A549 (cell line): ENCODE measurements around the gene SHD. TPM values are rescaled to one million over a fixed set of nuclear protein-coding genes. Genes with fewer than 3 reads are reported as not detected.

Source experiments
- ATAC-seq, 2 experiments: fragments of 200-7000 bp in 1 of 2; fragments of >200 bp in 1 of 2; cut with Nextera tagmentation in 1 of 2; cut with Tn5 transposase in 1 of 2; 3 replicates each; pipeline versions ENCODE4 v1.8.0 to v1.9.1; 2018 to 2020; ENCODE audit warnings: mild to moderate bottlenecking in 1 of 2, moderate library complexity in 1 of 2
- CTCF ChIA-PET: fragments of 300-600 bp; sonication (Branson Sonifier 250); formaldehyde crosslinking; extraction: SDS; loops from one replicate; lab custom pipeline; 2021; ENCODE audit warnings: antibody characterized with exemption, inconsistent platforms; lab: Yijun Ruan, JAX
- POLR2A ChIA-PET: fragments of 350-600 bp; formaldehyde crosslinking; extraction: SDS; loops from one replicate; lab custom pipeline; 2021; ENCODE audit warnings: antibody characterized with exemption, inconsistent platforms; lab: Yijun Ruan, JAX
- DNase-seq, 2 experiments: peaks; one replicate each; pipeline versions ENCODE4 v3.0.0 to v3.0.0-alpha.2; 2011 to 2016; ENCODE audit warnings: low read depth in 1 of 2, low spot score in 1 of 2
- FAIRE-seq: peaks from 2 replicates; lab custom pipeline; 2011; peaks lifted over from hg19 to GRCh38; lab: Jason Lieb, UNC
- H3K27ac ChIP-seq, 2 experiments: fragments of >200 bp; sonication (Bioruptor Twin); formaldehyde crosslinking; 3 replicates each; pipeline ENCODE4 v1.5.1; 2016 to 2017
- H3K4me1 ChIP-seq: fragments of >200 bp; sonication (Bioruptor Twin); formaldehyde crosslinking; 3 replicates; pipeline ENCODE4 v1.6.1; 2016
- H3K4me2 ChIP-seq: fragments of >200 bp; sonication (Bioruptor Twin); formaldehyde crosslinking; 3 replicates; pipeline ENCODE4 v1.6.1; 2016
- H3K4me3 ChIP-seq: fragments of >200 bp; sonication (Bioruptor Twin); formaldehyde crosslinking; 3 replicates; pipeline ENCODE4 v1.5.1; 2016
- H3K9me3 ChIP-seq: fragments of >200 bp; sonication (Bioruptor Twin); formaldehyde crosslinking; 3 replicates; pipeline ENCODE4 v1.6.1; 2016
- BCL3 ChIP-seq: fragments of >200 bp; sonication (Bioruptor Twin); formaldehyde crosslinking; IDR thresholded peaks from 3 replicates; pipeline ENCODE4 v1.6.1; 2016
- CHD2 ChIP-seq: fragments of 150-350 bp; IDR thresholded peaks from 2 replicates; pipeline ENCODE4 v1.6.1; 2014; ENCODE audit warnings: low read length; ENCODE audit not compliant: partially characterized antibody
- CHD4 ChIP-seq: fragments of 200-600 bp; sonication (generic); IDR thresholded peaks from 2 replicates; pipeline ENCODE4 v1.6.1; 2016; ENCODE audit warnings: antibody characterized with exemption, mild to moderate bottlenecking, borderline replicate concordance
- CTCF ChIP-seq: fragments of >200 bp; sonication (Bioruptor Twin); formaldehyde crosslinking; IDR thresholded peaks from 3 replicates; pipeline ENCODE4 v1.5.1; 2016
- EHF ChIP-seq: fragments of 250-450 bp; sonication (Bioruptor Pico); IDR thresholded peaks from 2 replicates; pipeline ENCODE4 v1.5.0; 2020; ENCODE audit warnings: mild to moderate bottlenecking
- ELK1 ChIP-seq: fragments of 150-350 bp; IDR thresholded peaks from 2 replicates; pipeline ENCODE4 v1.6.1; 2014; ENCODE audit warnings: low read depth, mild to moderate bottlenecking, low read length
- ESRRA ChIP-seq: fragments of 150-350 bp; IDR thresholded peaks from 2 replicates; pipeline ENCODE4 v1.6.1; 2014; ENCODE audit warnings: mild to moderate bottlenecking, low read length, borderline replicate concordance
- GATA3 ChIP-seq: IDR thresholded peaks from 2 replicates; pipeline ENCODE4 v1.6.1; 2012; ENCODE audit warnings: borderline replicate concordance
- HDAC2 ChIP-seq: fragments of 200-600 bp; sonication (generic); IDR thresholded peaks from 2 replicates; pipeline ENCODE4 v1.6.1; 2016
- HES2 ChIP-seq: fragments of >200 bp; sonication (Bioruptor Twin); formaldehyde crosslinking; IDR thresholded peaks from 2 replicates; pipeline ENCODE4 v1.6.1; 2016
- HMGXB4 ChIP-seq: fragments of 250-450 bp; sonication (Bioruptor Pico); IDR thresholded peaks from 2 replicates; pipeline ENCODE4 v1.5.0; 2021; ENCODE audit warnings: mild to moderate bottlenecking, moderate library complexity, borderline replicate concordance
- HOXA7 ChIP-seq: fragments of 250-450 bp; sonication (Bioruptor Pico); IDR thresholded peaks from 2 replicates; pipeline ENCODE4 v1.5.0; 2020; ENCODE audit warnings: mild to moderate bottlenecking, moderate library complexity
- JUN ChIP-seq, 2 experiments: fragments of >200 bp; sonication (Bioruptor Twin); formaldehyde crosslinking; IDR thresholded peaks; 2 replicates in 1 of 2; 3 replicates in 1 of 2; pipeline ENCODE4 v1.6.1; 2016 to 2017
- MAZ ChIP-seq: fragments of 150-350 bp; IDR thresholded peaks from 2 replicates; pipeline ENCODE4 v1.6.1; 2014; ENCODE audit warnings: antibody characterized with exemption, low read depth, low read length, borderline replicate concordance
- MYC ChIP-seq: IDR thresholded peaks from 2 replicates; pipeline ENCODE4 v1.6.1; 2012; ENCODE audit warnings: mild to moderate bottlenecking, inconsistent platforms, low read length, improper control_type of control experiment, borderline replicate concordance
- PHF8 ChIP-seq: fragments of 200-600 bp; sonication (generic); IDR thresholded peaks from 2 replicates; pipeline ENCODE4 v1.6.1; 2016; ENCODE audit warnings: low read depth, mild to moderate bottlenecking, antibody characterized with exemption, moderate library complexity, borderline replicate concordance
- POLR2AphosphoS2 ChIP-seq: conservative IDR thresholded peaks from 2 replicates; pipeline ENCODE4 v1.6.1; 2012; ENCODE audit warnings: low read length, improper control_type of control experiment, inconsistent platforms
- RAD21 ChIP-seq, 2 experiments: fragments of >200 bp in 1 of 2; sonication (Bioruptor Twin) in 1 of 2; formaldehyde crosslinking in 1 of 2; IDR thresholded peaks in 1 of 2; conservative IDR thresholded peaks in 1 of 2; 2 replicates in 1 of 2; 3 replicates in 1 of 2; pipeline ENCODE4 v1.6.1; 2012 to 2018; ENCODE audit warnings: inconsistent platforms in 1 of 2
- RARB ChIP-seq: fragments of 250-450 bp; sonication (Bioruptor Pico); IDR thresholded peaks from 2 replicates; pipeline ENCODE4 v1.8.0; 2021; ENCODE audit warnings: mild to moderate bottlenecking, moderate library complexity
- SREBF2 ChIP-seq: fragments of 450-650 bp; IDR thresholded peaks from 2 replicates; pipeline ENCODE4 v1.6.1; 2014; ENCODE audit warnings: mild to moderate bottlenecking, moderate library complexity
- TFCP2L1 ChIP-seq: fragments of 250-450 bp; sonication (Bioruptor Pico); IDR thresholded peaks from 2 replicates; pipeline ENCODE4 v1.5.0; 2021; ENCODE audit warnings: mild to moderate bottlenecking
- USF2 ChIP-seq: fragments of 450-650 bp; IDR thresholded peaks from 2 replicates; pipeline ENCODE4 v1.6.1; 2014; ENCODE audit warnings: antibody characterized with exemption
- WGBS: methylation state at CpG from one replicate; pipeline ENCODE4 v1.1.6; 2017; ENCODE audit errors: missing lambda C conversion rate; 5-methylcytosine and 5-hydroxymethylcytosine counted together
- polyA plus RNA-seq, 4 experiments: library from polyadenylated mRNA; depleted of rRNA in 3 of 4; stranded (reverse); fragments of >200 nt; fragmentation: RNase III in 1 of 4; extraction: RNeasy Plus Mini Kit Qiagen cat#74134 plus additional on column Dnase treatment in 1 of 4; gene quantifications; 2 replicates in 3 of 4; 3 replicates in 1 of 4; pipeline ENCODE4 v1.2.3, GENCODE V29; 2011 to 2017

The SHD gene
- polyA plus RNA-seq, 2 of the 4 experiments (the other 2 are of a cell fraction): 0.08 TPM; not detected in 1

GRCh38 chr19:4264812-4265211 is 14.3 kb upstream of the SHD start:
- ChIA-PET CTCF (no interaction called here), POLR2A (no interaction called here)
- H3K9me3 ChIP-seq: no peaks in the 10 kb centered on the region

GRCh38 chr19:4266253-4267000 is 12.6 kb upstream of the SHD start:
- H3K4me1 ChIP-seq: no peaks in the 10 kb centered on the region
- WGBS: 88% methylated on average over 17 of the region's 18 CpGs
- POLR2A ChIA-PET: no interaction called here
- H3K27ac ChIP-seq: no peak overlapping the region
- FAIRE-seq (no peak), ATAC-seq (no peak), DNase-seq (no peak)
- CTCF ChIA-PET: interaction anchor here (0.5 to 5.5 kb wide), 18 partner anchors 8 to 259 kb away, joined by 3 to 47 read pairs (median 6); partner anchors contain the start of gene SH3GL1
- H3K9me3 ChIP-seq: no peaks in the 10 kb centered on the region
- no peak for TF ChIP-seq RARB
- no peak for TF ChIP-seq TFCP2L1 (CRISPR knock-in tag)
- no peak for TF ChIP-seq HOXA7 (CRISPR knock-in tag)
- TF ChIP-seq ELK1: no peak
- no peak for TF ChIP-seq CHD4
- no peak overlapping the region for H3K4me3 ChIP-seq
- no peak overlapping the region for H3K4me2 ChIP-seq

More at GRCh38 chr19:4264812-4265211, 14.3 kb upstream of the SHD start:
- TF ChIP-seq MYC: no peak
- no peak for TF ChIP-seq BCL3
- no peak for TF ChIP-seq CHD2
- TF ChIP-seq ESRRA: no peak
- TF ChIP-seq JUN (IDR thresholded peaks at IDR 0.05): no peak
- TF ChIP-seq HMGXB4 (CRISPR knock-in tag): no peak
- TF ChIP-seq SREBF2: no peak
- no peak for TF ChIP-seq GATA3
- TF ChIP-seq MAZ: no peak
- Histone ChIP-seq H3K4me1 (no peaks in the 10 kb centered on the region), H3K27ac (no peak overlapping the region), H3K4me3 (no peak overlapping the region), H3K4me2 (no peak overlapping the region)
- DNase-seq: no peak
- no peak for ATAC-seq
- FAIRE-seq: no peak
- 95% methylated on average over 4 of the region's 4 CpGs for WGBS

- POLR2A ChIA-PET: no interaction called here
- DNase-seq: peak; percentile 61 to 82
- 35% methylated on average over 9 of the region's 21 CpGs for WGBS
- peak; percentile 67 to 70 for TF ChIP-seq RAD21 (conservative IDR thresholded peaks at IDR 0.05 in 1 of 2, IDR thresholded peaks at IDR 0.05 in 1 of 2)
- TF ChIP-seq HES2: no peak
- TF ChIP-seq EHF: no peak
- TF ChIP-seq ESRRA: no peak
- no peak for TF ChIP-seq USF2
- no peak for TF ChIP-seq HDAC2
- TF ChIP-seq MYC: no peak
- TF ChIP-seq PHF8: no peak
- TF ChIP-seq POLR2AphosphoS2: no peak
- peak; percentile 50 for TF ChIP-seq CTCF
Observed at GRCh38 chr19:4267101-4267900, 11.8 kb upstream of the SHD start.

More at GRCh38 chr19:4267101-4267900, 11.8 kb upstream of the SHD start:
- Histone ChIP-seq H3K27ac (no peak overlapping the region), H3K4me1 (no peaks in the 10 kb centered on the region), H3K9me3 (no peaks in the 10 kb centered on the region), H3K4me3 (no peak overlapping the region), H3K4me2 (no peak overlapping the region)
- CTCF ChIA-PET: interaction anchor here (0.5 to 5.5 kb wide), 25 partner anchors 9 to 258 kb away, joined by 3 to 47 read pairs (median 5); partner anchors contain the start of gene SH3GL1
- peak; percentile 86 to 88 for ATAC-seq
- FAIRE-seq: no peak
